GM18526 (cell line): ENCODE data around the gene KDM2A.

Experiments used
- POLR2A ChIP-seq: IDR thresholded peaks from 3 replicates; pipeline ENCODE4 v1.6.1; 2011; ENCODE audit not compliant: insufficient read length; ENCODE audit errors: extremely low read depth

Gene KDM2A

GRCh38 chr11:67301951-67302516 lies 183.0 kb downstream of the KDM2A start:
- TF ChIP-seq POLR2A, result no peak

GRCh38 chr11:67302571-67303131 lies 183.6 kb downstream of the KDM2A start:
- no peak for TF ChIP-seq POLR2A

- TF ChIP-seq POLR2A, result no peak
These were observed 184.2 kb downstream of the KDM2A start, which contains the start of gene SSH3 for GRCh38 chr11:67303132-67303834. SSH3 (plus strand) TSS chr11:67303530; CDS start chr11:67303626, 96 bp downstream.

GRCh38 chr11:67303835-67304411 lies 184.9 kb downstream of the KDM2A start:
- TF ChIP-seq POLR2A, result no peak

- TF ChIP-seq POLR2A, result no peak
These were observed 185.5 kb downstream of the KDM2A start for GRCh38 chr11:67304511-67305113.

GRCh38 chr11:67306769-67307544 lies 187.9 kb downstream of the KDM2A start:
- no peak for TF ChIP-seq POLR2A

- TF ChIP-seq POLR2A, result no peak
These were observed 188.5 kb downstream of the KDM2A start for GRCh38 chr11:67307545-67308001.
